ENCODE results near the gene RAD51C. TPM values are rescaled to one million over a fixed set of nuclear protein-coding genes. Genes with fewer than 3 reads are reported as not detected.
A peak's percentile ranks its signal among the peaks of the same experiment; 100 is the strongest.

The RAD51C gene
- total and polyA plus RNA-seq, 10 of the 15 experiments (the other 5 are each of a cell fraction or from before 2014, with no cell fraction given): 59.6 to 267 (median 106) TPM

DNA sequence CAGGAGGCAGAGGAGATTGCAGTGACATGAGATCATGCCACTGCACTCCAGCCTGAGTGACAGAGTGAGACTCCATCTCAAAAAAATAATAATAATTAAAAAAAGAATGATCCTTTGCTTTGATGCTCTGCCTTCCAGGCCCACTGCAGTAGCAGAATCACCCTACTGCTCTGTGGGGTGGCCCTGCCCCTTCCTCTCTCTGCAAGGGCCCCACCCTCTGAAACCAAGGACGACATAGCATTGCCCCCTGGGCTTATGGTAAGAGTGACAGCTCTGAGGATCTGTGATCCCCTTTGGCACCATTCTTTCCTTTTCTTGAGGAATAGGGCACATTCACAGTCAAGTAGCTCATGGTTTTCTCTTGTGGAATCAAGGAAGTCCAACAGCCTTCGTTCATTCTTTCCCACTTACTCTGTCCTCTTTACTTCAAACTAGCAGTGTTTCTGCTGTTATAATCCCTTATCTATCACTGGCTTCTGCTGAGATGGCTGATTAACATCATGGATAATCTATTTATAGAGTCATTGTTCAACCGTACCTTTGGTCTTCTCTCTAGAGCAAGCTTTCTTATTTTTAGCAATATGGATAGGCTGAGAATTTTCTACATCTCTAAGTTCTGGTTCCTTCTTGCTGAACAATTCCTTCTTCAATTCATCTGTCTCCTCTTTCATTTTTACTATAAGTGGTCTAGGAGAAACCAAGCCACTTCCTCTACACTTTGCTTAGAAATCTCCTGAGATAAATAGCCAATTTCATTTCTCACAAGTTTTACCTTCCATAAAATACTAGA lies 14.1 kb downstream of the RAD51C start (continued):
- TF ChIP-seq EED (IDR thresholded peaks at IDR 0.05; ENCODE audit: low read depth) (0 out of 2 replicates have a peak, but pooled peaks have one; percentile 31), NR2C2 (IDR thresholded peaks at IDR 0.05; ENCODE audit: borderline replicate concordance, control insufficient read depth, insufficient read length, low read depth) (no peak), CREM (IDR thresholded peaks at IDR 0.05; ENCODE audit: low read depth) (peak; percentile 26; the same call in 1 of the 2 replicates), ETV6 (conservative IDR thresholded peaks at IDR 0.05 in 1 of 2, IDR thresholded peaks at IDR 0.05 in 1 of 2; ENCODE audit: borderline replicate concordance in 1 of 2, low read depth in 1 of 2) (no peak; a peak in 2 of 4 replicates), ZBED1 (IDR thresholded peaks at IDR 0.05; ENCODE audit: borderline replicate concordance) (no peak), POLR2AphosphoS5 (IDR thresholded peaks at IDR 0.05; ENCODE audit: low read length) (no peak), CEBPB (IDR thresholded peaks at IDR 0.05; ENCODE audit: borderline replicate concordance in 1 of 2, low read depth in 2 of 2, low read length in 2 of 2) (no peak), ATF7 (IDR thresholded peaks at IDR 0.05; ENCODE audit: low read depth) (no peak), CHD2 (IDR thresholded peaks at IDR 0.05; ENCODE audit: borderline replicate concordance, low read depth, low read length) (no peak), FOXM1 (IDR thresholded peaks at IDR 0.05; ENCODE audit: low read depth, low read length) (peak; percentile 65), HDAC2 (IDR thresholded peaks at IDR 0.05) (no peak), BACH1 (IDR thresholded peaks at IDR 0.05; ENCODE audit: borderline replicate concordance) (no peak), JUNB (IDR thresholded peaks at IDR 0.05) (peak; percentile 87), TARDBP (IDR thresholded peaks at IDR 0.05; ENCODE audit: borderline replicate concordance) (no peak)
- TF ChIP-seq, protein P1, sequence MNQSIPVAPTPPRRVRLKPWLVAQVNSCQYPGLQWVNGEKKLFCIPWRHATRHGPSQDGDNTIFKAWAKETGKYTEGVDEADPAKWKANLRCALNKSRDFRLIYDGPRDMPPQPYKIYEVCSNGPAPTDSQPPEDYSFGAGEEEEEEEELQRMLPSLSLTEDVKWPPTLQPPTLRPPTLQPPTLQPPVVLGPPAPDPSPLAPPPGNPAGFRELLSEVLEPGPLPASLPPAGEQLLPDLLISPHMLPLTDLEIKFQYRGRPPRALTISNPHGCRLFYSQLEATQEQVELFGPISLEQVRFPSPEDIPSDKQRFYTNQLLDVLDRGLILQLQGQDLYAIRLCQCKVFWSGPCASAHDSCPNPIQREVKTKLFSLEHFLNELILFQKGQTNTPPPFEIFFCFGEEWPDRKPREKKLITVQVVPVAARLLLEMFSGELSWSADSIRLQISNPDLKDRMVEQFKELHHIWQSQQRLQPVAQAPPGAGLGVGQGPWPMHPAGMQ (IDR thresholded peaks at IDR 0.05; ENCODE audit: borderline replicate concordance): no peak
- TF ChIP-seq, protein P2, sequence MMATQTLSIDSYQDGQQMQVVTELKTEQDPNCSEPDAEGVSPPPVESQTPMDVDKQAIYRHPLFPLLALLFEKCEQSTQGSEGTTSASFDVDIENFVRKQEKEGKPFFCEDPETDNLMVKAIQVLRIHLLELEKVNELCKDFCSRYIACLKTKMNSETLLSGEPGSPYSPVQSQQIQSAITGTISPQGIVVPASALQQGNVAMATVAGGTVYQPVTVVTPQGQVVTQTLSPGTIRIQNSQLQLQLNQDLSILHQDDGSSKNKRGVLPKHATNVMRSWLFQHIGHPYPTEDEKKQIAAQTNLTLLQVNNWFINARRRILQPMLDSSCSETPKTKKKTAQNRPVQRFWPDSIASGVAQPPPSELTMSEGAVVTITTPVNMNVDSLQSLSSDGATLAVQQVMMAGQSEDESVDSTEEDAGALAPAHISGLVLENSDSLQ (IDR thresholded peaks at IDR 0.05): peak; percentile 74
- TF ChIP-seq, protein P3, sequence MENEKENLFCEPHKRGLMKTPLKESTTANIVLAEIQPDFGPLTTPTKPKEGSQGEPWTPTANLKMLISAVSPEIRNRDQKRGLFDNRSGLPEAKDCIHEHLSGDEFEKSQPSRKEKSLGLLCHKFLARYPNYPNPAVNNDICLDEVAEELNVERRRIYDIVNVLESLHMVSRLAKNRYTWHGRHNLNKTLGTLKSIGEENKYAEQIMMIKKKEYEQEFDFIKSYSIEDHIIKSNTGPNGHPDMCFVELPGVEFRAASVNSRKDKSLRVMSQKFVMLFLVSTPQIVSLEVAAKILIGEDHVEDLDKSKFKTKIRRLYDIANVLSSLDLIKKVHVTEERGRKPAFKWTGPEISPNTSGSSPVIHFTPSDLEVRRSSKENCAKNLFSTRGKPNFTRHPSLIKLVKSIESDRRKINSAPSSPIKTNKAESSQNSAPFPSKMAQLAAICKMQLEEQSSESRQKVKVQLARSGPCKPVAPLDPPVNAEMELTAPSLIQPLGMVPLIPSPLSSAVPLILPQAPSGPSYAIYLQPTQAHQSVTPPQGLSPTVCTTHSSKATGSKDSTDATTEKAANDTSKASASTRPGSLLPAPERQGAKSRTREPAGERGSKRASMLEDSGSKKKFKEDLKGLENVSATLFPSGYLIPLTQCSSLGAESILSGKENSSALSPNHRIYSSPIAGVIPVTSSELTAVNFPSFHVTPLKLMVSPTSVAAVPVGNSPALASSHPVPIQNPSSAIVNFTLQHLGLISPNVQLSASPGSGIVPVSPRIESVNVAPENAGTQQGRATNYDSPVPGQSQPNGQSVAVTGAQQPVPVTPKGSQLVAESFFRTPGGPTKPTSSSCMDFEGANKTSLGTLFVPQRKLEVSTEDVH (IDR thresholded peaks at IDR 0.05; ENCODE audit: low read depth, partially characterized antibody): no peak
- TF ChIP-seq, protein P4, sequence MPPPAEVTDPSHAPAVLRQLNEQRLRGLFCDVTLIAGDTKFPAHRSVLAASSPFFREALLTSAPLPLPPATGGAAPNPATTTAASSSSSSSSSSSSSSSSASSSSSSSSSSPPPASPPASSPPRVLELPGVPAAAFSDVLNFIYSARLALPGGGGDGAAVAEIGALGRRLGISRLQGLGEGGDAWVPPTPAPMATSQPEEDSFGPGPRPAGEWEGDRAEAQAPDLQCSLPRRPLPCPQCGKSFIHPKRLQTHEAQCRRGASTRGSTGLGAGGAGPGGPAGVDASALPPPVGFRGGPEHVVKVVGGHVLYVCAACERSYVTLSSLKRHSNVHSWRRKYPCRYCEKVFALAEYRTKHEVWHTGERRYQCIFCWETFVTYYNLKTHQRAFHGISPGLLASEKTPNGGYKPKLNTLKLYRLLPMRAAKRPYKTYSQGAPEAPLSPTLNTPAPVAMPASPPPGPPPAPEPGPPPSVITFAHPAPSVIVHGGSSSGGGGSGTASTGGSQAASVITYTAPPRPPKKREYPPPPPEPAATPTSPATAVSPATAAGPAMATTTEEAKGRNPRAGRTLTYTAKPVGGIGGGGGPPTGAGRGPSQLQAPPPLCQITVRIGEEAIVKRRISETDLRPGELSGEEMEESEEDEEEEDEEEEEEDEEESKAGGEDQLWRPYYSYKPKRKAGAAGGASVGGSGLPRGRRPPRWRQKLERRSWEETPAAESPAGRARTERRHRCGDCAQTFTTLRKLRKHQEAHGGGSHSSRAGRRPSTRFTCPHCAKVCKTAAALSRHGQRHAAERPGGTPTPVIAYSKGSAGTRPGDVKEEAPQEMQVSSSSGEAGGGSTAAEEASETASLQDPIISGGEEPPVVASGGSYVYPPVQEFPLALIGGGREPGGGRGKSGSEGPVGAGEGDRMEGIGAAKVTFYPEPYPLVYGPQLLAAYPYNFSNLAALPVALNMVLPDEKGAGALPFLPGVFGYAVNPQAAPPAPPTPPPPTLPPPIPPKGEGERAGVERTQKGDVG (CRISPR knock-in tag; IDR thresholded peaks at IDR 0.05): no peak
- TF ChIP-seq, protein P5, sequence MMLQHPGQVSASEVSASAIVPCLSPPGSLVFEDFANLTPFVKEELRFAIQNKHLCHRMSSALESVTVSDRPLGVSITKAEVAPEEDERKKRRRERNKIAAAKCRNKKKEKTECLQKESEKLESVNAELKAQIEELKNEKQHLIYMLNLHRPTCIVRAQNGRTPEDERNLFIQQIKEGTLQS (IDR thresholded peaks at IDR 0.05; ENCODE audit: borderline replicate concordance, extremely low read depth, low read depth, low read length): no peak

Measured in GM12878 (cell line).